ENCODE data around the gene KRTAP1-1. TPM values are rescaled to one million over a fixed set of nuclear protein-coding genes. Genes with fewer than 3 reads are reported as not detected.
"Not testable (repeated sequence)": the region's sequence is repeated elsewhere in the genome, so short reads cannot be mapped to it uniquely, and the experiment has no call there.

The KRTAP1-1 gene
- total and polyA plus RNA-seq, 10 donors = not detected

- no peak for DNase-seq
- Histone ChIP-seq H3K27me3 (replicated peaks in 1 of 7) (peaks cover 0 to 45% (median 7%) of the 10 kb centered on the region in 7 donors), H3K9me3 (peaks cover 0 to 10% (median 3%) of the 10 kb centered on the region in 8 donors), H3K4me3 (no peak overlapping the region), H3K36me3 (no peaks in the 10 kb centered on the region), H3K4me1 (no peaks in the 10 kb centered on the region), H3K27ac (no peak overlapping the region)
- intact Hi-C loops (cut with DNase I; ENCODE audit: low total_unique reads) = no loop called here
- WGBS, 5 donors = 68 to 85% (median 80%) methylated on average over 1 of the region's 1 CpG
- TF ChIP-seq POLR2A (IDR thresholded peaks at IDR 0.05) = no peak
Observed at GRCh38 chr17:41061964-41062363, 20.7 kb upstream of the KRTAP1-1 start.

GRCh38 chr17:41060052-41060604 lies 18.9 kb upstream of the KRTAP1-1 start, which contains the start of gene KRTAP2-3:
Gene KRTAP2-3 (minus strand): TSS chr17:41060114. CDS start chr17:41060050, 64 bp downstream.
- no peak within 1 kb of the TSS for H3K4me3 ChIP-seq
- intact Hi-C loops (cut with DNase I; ENCODE audit: low total_unique reads) = no loop called here
- H3K36me3 ChIP-seq = no peaks in the 10 kb centered on the region
- no peak for TF ChIP-seq POLR2A (IDR thresholded peaks at IDR 0.05)
- no peak for TF ChIP-seq POLR2AphosphoS5 (IDR thresholded peaks at IDR 0.05)
- TF ChIP-seq CTCF (IDR thresholded peaks at IDR 0.05 in 8 of 11, conservative IDR thresholded peaks at IDR 0.05 in 3 of 11) = no peak
- H3K27me3 ChIP-seq (replicated peaks in 1 of 7) = peaks cover 0 to 47% (median 7%) of the 10 kb centered on the region in 7 donors
- peaks cover 0 to 10% (median 3%) of the 10 kb centered on the region in 8 donors for H3K9me3 ChIP-seq
- no peak for DNase-seq
- 66 to 74% (median 69%) methylated on average over 5 to 6 of the region's 6 CpGs for WGBS, 5 donors
- H3K27ac ChIP-seq = no peak within 1 kb of the TSS
- no peaks in the 10 kb centered on the region for H3K4me1 ChIP-seq

- H3K36me3 ChIP-seq; intact Hi-C loops (cut with DNase I; ENCODE audit: low total_unique reads); H3K9me3 ChIP-seq; H3K4me1 ChIP-seq; DNase-seq; H3K4me3 ChIP-seq; H3K27ac ChIP-seq: not testable (repeated sequence)
- peaks cover 0 to 48% (median 7%) of the 10 kb centered on the region in 7 donors for H3K27me3 ChIP-seq (replicated peaks in 1 of 7)
- WGBS, 5 donors = 34 to 54% (median 42%) methylated on average over 8 to 13 of the region's 31 CpGs
Observed at GRCh38 chr17:41059276-41060051, 18.2 kb upstream of the KRTAP1-1 start.

GRCh38 chr17:41058741-41059140 lies 17.5 kb upstream of the KRTAP1-1 start:
- no peak overlapping the region for H3K27ac ChIP-seq
- H3K36me3 ChIP-seq = no peaks in the 10 kb centered on the region
- peaks cover 0 to 56% (median 7%) of the 10 kb centered on the region in 7 donors for H3K27me3 ChIP-seq (replicated peaks in 1 of 7)
- WGBS, 5 donors = 90 to 94% (median 92%) methylated on average over 5 of the region's 5 CpGs
- intact Hi-C loops (cut with DNase I; ENCODE audit: low total_unique reads) = no loop called here
- peaks cover 0 to 10% (median 3%) of the 10 kb centered on the region in 8 donors for H3K9me3 ChIP-seq
- no peak overlapping the region for H3K4me3 ChIP-seq
- no peak for TF ChIP-seq POLR2AphosphoS5 (IDR thresholded peaks at IDR 0.05)
- TF ChIP-seq CTCF (IDR thresholded peaks at IDR 0.05 in 8 of 11, conservative IDR thresholded peaks at IDR 0.05 in 3 of 11) = no peak
- no peak for TF ChIP-seq POLR2A (IDR thresholded peaks at IDR 0.05)
- DNase-seq = no peak
- no peaks in the 10 kb centered on the region for H3K4me1 ChIP-seq

GRCh38 chr17:41057547-41057946 lies 16.3 kb upstream of the KRTAP1-1 start:
- Histone ChIP-seq H3K36me3 (no peaks in the 10 kb centered on the region), H3K27ac (no peak overlapping the region), H3K4me1 (no peaks in the 10 kb centered on the region), H3K9me3 (peaks cover 0 to 10% (median 3%) of the 10 kb centered on the region in 8 donors), H3K4me3 (no peak overlapping the region), H3K27me3 (replicated peaks in 1 of 7) (peaks cover 0 to 56% (median 7%) of the 10 kb centered on the region in 7 donors)
- no peak for DNase-seq
- TF ChIP-seq POLR2A (IDR thresholded peaks at IDR 0.05) = no peak
- TF ChIP-seq CTCF (IDR thresholded peaks at IDR 0.05 in 8 of 11, conservative IDR thresholded peaks at IDR 0.05 in 3 of 11) = no peak
- no peak for TF ChIP-seq POLR2AphosphoS5 (IDR thresholded peaks at IDR 0.05)
- WGBS, 5 donors = 90 to 100% (median 95%) methylated on average over 1 of the region's 1 CpG
- intact Hi-C loops (cut with DNase I; ENCODE audit: low total_unique reads) = no loop called here

GRCh38 chr17:41055130-41055529 lies 13.9 kb upstream of the KRTAP1-1 start, which contains the start of gene KRTAP2-2:
Gene KRTAP2-2 (minus strand): TSS chr17:41055230. CDS start chr17:41055211, 19 bp downstream.
- intact Hi-C loops (cut with DNase I; ENCODE audit: low total_unique reads) = not testable (repeated sequence)

GRCh38 chr17:41054556-41054955 lies 13.3 kb upstream of the KRTAP1-1 start:
- H3K9me3 ChIP-seq; H3K36me3 ChIP-seq; H3K4me3 ChIP-seq; DNase-seq; H3K27ac ChIP-seq; intact Hi-C loops (cut with DNase I; ENCODE audit: low total_unique reads); H3K4me1 ChIP-seq: not testable (repeated sequence)
- H3K27me3 ChIP-seq (replicated peaks in 1 of 7) = peaks cover 0 to 46% (median 0%) of the 10 kb centered on the region in 7 donors
- WGBS, 5 donors = 74 to 82% (median 79%) methylated on average over 7 to 9 of the region's 9 CpGs

More at GRCh38 chr17:41055130-41055529, 13.9 kb upstream of the KRTAP1-1 start, which contains the start of gene KRTAP2-2:
- DNase-seq, H3K9me3 ChIP-seq, H3K4me1 ChIP-seq, H3K4me3 ChIP-seq, H3K27ac ChIP-seq, H3K36me3 ChIP-seq: not testable (repeated sequence)
- 27 to 75% (median 54%) methylated on average over 1 of the region's 6 CpGs for WGBS, 5 donors
- H3K27me3 ChIP-seq (replicated peaks in 1 of 7) = peaks cover 0 to 45% (median 4%) of the 10 kb centered on the region in 7 donors
